ENCODE measurements around the gene BMP4. TPM values are rescaled to one million over a fixed set of nuclear protein-coding genes. Genes with fewer than 3 reads are reported as not detected.

BMP4 gene
- total RNA-seq, 1 experiment from 2014 or later, result 1.8 TPM

- Histone ChIP-seq H3K27ac (peak overlapping the region; percentile 43), H3K4me1 (replicated peaks) (peaks cover 29% of the 10 kb centered on the region), H3K36me3 (no peaks in the 10 kb centered on the region), H3K27me3 (replicated peaks) (no peaks in the 10 kb centered on the region), H3K9me3 (replicated peaks) (peaks cover 2% of the 10 kb centered on the region; the same call in 1 of the 2 replicates), H3K4me3 (no peak overlapping the region)
- peak; percentile 62 to 76 for DNase-seq (ENCODE audit: low read depth in 1 of 2, low spot score in 2 of 2)
Observed at GRCh38 chr14:53979747-53980642, 23.4 kb upstream of the BMP4 start.

GRCh38 chr14:53979113-53979681 lies 22.6 kb upstream of the BMP4 start:
- Histone ChIP-seq H3K27ac (peak overlapping the region; percentile 43), H3K9me3 (replicated peaks) (no peaks in the 10 kb centered on the region), H3K36me3 (no peaks in the 10 kb centered on the region), H3K4me1 (replicated peaks) (peaks cover 29% of the 10 kb centered on the region), H3K27me3 (replicated peaks) (no peaks in the 10 kb centered on the region), H3K4me3 (no peak overlapping the region)
- DNase-seq (ENCODE audit: low read depth in 1 of 2, low spot score in 2 of 2), result peak; percentile 61 to 63

GRCh38 chr14:53978194-53978593 lies 21.6 kb upstream of the BMP4 start:
- Histone ChIP-seq H3K4me1 (replicated peaks) (peaks cover 29% of the 10 kb centered on the region), H3K27ac (no peak overlapping the region), H3K27me3 (replicated peaks) (no peaks in the 10 kb centered on the region), H3K4me3 (no peak overlapping the region), H3K9me3 (replicated peaks) (no peaks in the 10 kb centered on the region), H3K36me3 (no peaks in the 10 kb centered on the region)
- peak in 1 of 2 experiments; percentile 12 for DNase-seq (ENCODE audit: low read depth in 1 of 2, low spot score in 2 of 2)

GRCh38 chr14:53975444-53975843 lies 18.8 kb upstream of the BMP4 start:
- Histone ChIP-seq H3K4me1 (replicated peaks) (peaks cover 25% of the 10 kb centered on the region), H3K9me3 (replicated peaks) (no peaks in the 10 kb centered on the region), H3K27me3 (replicated peaks) (no peaks in the 10 kb centered on the region), H3K27ac (no peak overlapping the region), H3K36me3 (no peaks in the 10 kb centered on the region), H3K4me3 (no peak overlapping the region)
- DNase-seq (ENCODE audit: low read depth in 1 of 2, low spot score in 2 of 2), result no peak

GRCh38 chr14:53971521-53971920 lies 14.9 kb upstream of the BMP4 start:
- Histone ChIP-seq H3K36me3 (no peaks in the 10 kb centered on the region), H3K4me1 (replicated peaks) (no peaks in the 10 kb centered on the region), H3K27ac (no peak overlapping the region)

GRCh38 chr14:53969326-53969725 lies 12.7 kb upstream of the BMP4 start:
- Histone ChIP-seq H3K9me3 (replicated peaks) (no peaks in the 10 kb centered on the region), H3K4me3 (no peak overlapping the region), H3K27me3 (replicated peaks) (peaks cover 8% of the 10 kb centered on the region), H3K4me1 (replicated peaks) (no peaks in the 10 kb centered on the region), H3K27ac (no peak overlapping the region), H3K36me3 (no peaks in the 10 kb centered on the region)
- no peak for DNase-seq (ENCODE audit: low read depth in 1 of 2, low spot score in 2 of 2)

More at GRCh38 chr14:53971521-53971920, 14.9 kb upstream of the BMP4 start:
- no peak for DNase-seq (ENCODE audit: low read depth in 1 of 2, low spot score in 2 of 2)
- Histone ChIP-seq H3K4me3 (no peak overlapping the region), H3K9me3 (replicated peaks) (no peaks in the 10 kb centered on the region), H3K27me3 (replicated peaks) (no peaks in the 10 kb centered on the region)

GRCh38 chr14:53968726-53969125 lies 12.1 kb upstream of the BMP4 start:
- Histone ChIP-seq H3K27ac (no peak overlapping the region), H3K4me1 (replicated peaks) (no peaks in the 10 kb centered on the region), H3K9me3 (replicated peaks) (no peaks in the 10 kb centered on the region), H3K4me3 (no peak overlapping the region), H3K27me3 (replicated peaks) (peaks cover 8% of the 10 kb centered on the region), H3K36me3 (no peaks in the 10 kb centered on the region)
- no peak for DNase-seq (ENCODE audit: low read depth in 1 of 2, low spot score in 2 of 2)

- DNase-seq (ENCODE audit: low read depth in 1 of 2, low spot score in 2 of 2), result no peak
- Histone ChIP-seq H3K9me3 (replicated peaks) (no peaks in the 10 kb centered on the region), H3K27me3 (replicated peaks) (peaks cover 9% of the 10 kb centered on the region), H3K36me3 (no peaks in the 10 kb centered on the region), H3K4me1 (replicated peaks) (no peaks in the 10 kb centered on the region), H3K27ac (no peak overlapping the region), H3K4me3 (no peak overlapping the region)
Observed at GRCh38 chr14:53967606-53968005, 11.0 kb upstream of the BMP4 start.

GRCh38 chr14:53964249-53964648 lies 7.6 kb upstream of the BMP4 start:
- Histone ChIP-seq H3K4me3 (no peak overlapping the region), H3K36me3 (no peaks in the 10 kb centered on the region), H3K27ac (no peak overlapping the region), H3K4me1 (replicated peaks) (no peaks in the 10 kb centered on the region), H3K9me3 (replicated peaks) (no peaks in the 10 kb centered on the region), H3K27me3 (replicated peaks) (peaks cover 29% of the 10 kb centered on the region)
- DNase-seq (ENCODE audit: low read depth in 1 of 2, low spot score in 2 of 2), result no peak

- H3K36me3 ChIP-seq, result no peaks in the 10 kb centered on the region
- H3K9me3 ChIP-seq (replicated peaks), result no peaks in the 10 kb centered on the region
- peaks cover 34% of the 10 kb centered on the region for H3K27me3 ChIP-seq (replicated peaks)
- no peak for DNase-seq (ENCODE audit: low read depth in 1 of 2, low spot score in 2 of 2)
- H3K4me1 ChIP-seq (replicated peaks), result no peaks in the 10 kb centered on the region
- no peak overlapping the region for H3K27ac ChIP-seq
- H3K4me3 ChIP-seq, result no peak overlapping the region
Observed at GRCh38 chr14:53963320-53964227, 6.9 kb upstream of the BMP4 start.

- Histone ChIP-seq H3K36me3 (no peaks in the 10 kb centered on the region), H3K9me3 (replicated peaks) (no peaks in the 10 kb centered on the region), H3K4me3 (no peak overlapping the region), H3K4me1 (replicated peaks) (no peaks in the 10 kb centered on the region), H3K27ac (no peak overlapping the region), H3K27me3 (replicated peaks) (peaks cover 34% of the 10 kb centered on the region)
- no peak for DNase-seq (ENCODE audit: low read depth in 1 of 2, low spot score in 2 of 2)
Observed at GRCh38 chr14:53962953-53963319, 6.3 kb upstream of the BMP4 start.

GRCh38 chr14:53958628-53959027 lies 2.0 kb upstream of the BMP4 start:
- H3K36me3 ChIP-seq, result no peaks in the 10 kb centered on the region

GRCh38 chr14:53957739-53958138 lies 1.1 kb upstream of the BMP4 start:
- Histone ChIP-seq H3K4me1 (replicated peaks) (peaks cover 29% of the 10 kb centered on the region), H3K4me3 (no peak overlapping the region), H3K36me3 (no peaks in the 10 kb centered on the region), H3K27ac (no peak overlapping the region), H3K27me3 (replicated peaks) (peaks cover 69% of the 10 kb centered on the region), H3K9me3 (replicated peaks) (no peaks in the 10 kb centered on the region)
- no peak for DNase-seq (ENCODE audit: low read depth in 1 of 2, low spot score in 2 of 2)

More at GRCh38 chr14:53958628-53959027, 2.0 kb upstream of the BMP4 start:
- no peak for DNase-seq (ENCODE audit: low read depth in 1 of 2, low spot score in 2 of 2)
- Histone ChIP-seq H3K4me3 (no peak overlapping the region), H3K27ac (no peak overlapping the region), H3K27me3 (replicated peaks) (peaks cover 68% of the 10 kb centered on the region), H3K9me3 (replicated peaks) (no peaks in the 10 kb centered on the region), H3K4me1 (replicated peaks) (peaks cover 25% of the 10 kb centered on the region)

Data from SJSA1 (cell line).